ENCODE measurements around the gene DENND2A. TPM values are rescaled to one million over a fixed set of nuclear protein-coding genes. Genes with fewer than 3 reads are reported as not detected.

DENND2A gene
- total and polyA plus RNA-seq, 2 of the 4 experiments (the other 2 are of a cell fraction), result 7.5 to 10.3 TPM

DNA sequence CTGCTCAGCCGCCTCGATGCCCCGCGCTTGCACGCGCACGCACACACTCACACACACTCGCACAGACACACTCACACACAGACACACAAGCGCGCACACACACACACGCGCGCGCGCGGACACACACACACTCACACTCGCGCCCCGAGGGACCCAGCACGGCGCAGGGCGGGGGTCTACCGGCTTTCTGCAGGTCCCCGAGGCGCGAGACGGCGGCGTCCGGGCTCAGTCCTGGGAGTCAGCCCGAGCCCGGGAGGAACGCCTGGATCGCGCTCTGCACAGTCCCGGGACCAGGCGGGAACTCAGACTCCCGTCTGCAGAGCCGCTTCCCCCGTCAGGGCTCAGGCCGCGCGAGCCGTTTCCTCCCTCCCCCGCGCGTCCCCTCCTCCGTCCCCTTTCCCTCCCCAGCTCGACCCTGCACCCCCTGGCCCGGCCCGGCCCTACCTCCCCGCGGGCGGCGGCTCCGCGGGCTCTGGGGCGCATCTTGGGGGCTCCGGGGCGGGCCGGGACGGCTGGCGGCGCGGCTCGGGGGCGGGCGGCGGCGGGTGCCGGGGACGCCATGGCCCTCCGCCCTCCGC is 464 bp downstream of the DENND2A start:
- Histone ChIP-seq H3K14ac (replicated peaks; ENCODE audit: low read depth, low read length) (peak overlapping the region; percentile 50), H3K23ac (ENCODE audit: low read depth, low read length) (peak overlapping the region; percentile 90), H2AFZ (replicated peaks; ENCODE audit: low read length, poor library complexity) (peak overlapping the region; percentile 88), H3K9ac (ENCODE audit: low read depth, low read length) (peak overlapping the region; percentile 77), H3K4me1 (ENCODE audit: control insufficient read depth, insufficient read depth, low read length) (peaks cover 20% of the 10 kb centered on the region), H2BK20ac (ENCODE audit: low read depth, low read length) (peak overlapping the region; percentile 45; the same call in 1 of the 2 replicates), H3K56ac (ENCODE audit: extremely low read depth, insufficient read depth, low read length) (peak overlapping the region; percentile 85), H2BK5ac (ENCODE audit: low read depth, low read length, poor library complexity, severe bottlenecking) (peak overlapping the region; percentile 93), H3K9me3 (ENCODE audit: control insufficient read depth, insufficient read depth, low read length) (no peaks in the 10 kb centered on the region), H3K36me3 (ENCODE audit: control insufficient read depth, insufficient read depth, low read length) (peaks cover 4% of the 10 kb centered on the region; the same call in 1 of the 2 replicates), H2BK15ac (ENCODE audit: low read depth, low read length) (0 out of 3 replicates have a peak overlapping the region, but pooled peaks have one; percentile 55), H4K8ac (ENCODE audit: low read depth in 2 of 2, low read length in 2 of 2) (peak overlapping the region; percentile 75 to 83), H2AK5ac (ENCODE audit: low read depth, low read length) (peak overlapping the region; percentile 86), H3K4ac (ENCODE audit: low read depth, low read length) (peak overlapping the region; percentile 85), H3K79me1 (ENCODE audit: low read depth in 1 of 2, low read length in 2 of 2) (peaks cover 4 to 51% of the 10 kb centered on the region in 2 experiments; a peak in 3 of 4 replicates), H2BK120ac (ENCODE audit: low read depth, low read length) (peak overlapping the region; percentile 78), H3K9me1 (ENCODE audit: insufficient read depth, low read length) (peaks cover 12% of the 10 kb centered on the region; the same call in 1 of the 2 replicates), H3K4me3 (ENCODE audit: insufficient read depth, low read depth, low read length) (peak overlapping the region; percentile 85), H4K5ac (ENCODE audit: low read depth, low read length) (peak overlapping the region; percentile 85), H4K91ac (ENCODE audit: insufficient read depth, low read depth, low read length) (peak overlapping the region; percentile 84), H2AK9ac (replicated peaks; ENCODE audit: low read depth, low read length, poor library complexity) (peak overlapping the region; percentile 86), H3K18ac (ENCODE audit: low read depth, low read length) (peak overlapping the region; percentile 83), H4K20me1 (ENCODE audit: insufficient read depth, low read length) (peaks cover 18% of the 10 kb centered on the region; the same call in 1 of the 2 replicates), H3K27ac (ENCODE audit: insufficient read depth, low read length) (peak overlapping the region; percentile 92), H3K27me3 (ENCODE audit: control insufficient read depth, insufficient read depth, low read length) (no peaks in the 10 kb centered on the region), H3K4me2 (ENCODE audit: low read depth, low read length) (peak overlapping the region; percentile 90)
- peak; percentile 50 for ATAC-seq (ENCODE audit: low read depth)
- dilution Hi-C loops (cut with HindIII; ENCODE audit: low sequenced_read_pairs, unreplicated experiment), result no loop called here
- ChIA-PET CTCF (no interaction called here), POLR2A (ENCODE audit: unreplicated experiment) (interaction anchor here (0.6 to 1.0 kb wide), 5 partner anchors 12 to 138 kb away, joined by 3 to 10 read pairs (median 5); no protein-coding TSS in a partner anchor)
- TF ChIP-seq RAD21 (IDR thresholded peaks at IDR 0.05; ENCODE audit: low read length) (no peak), POLR2A (IDR thresholded peaks at IDR 0.05; ENCODE audit: low read depth, low read length) (peak; percentile 36), FOS (IDR thresholded peaks at IDR 0.05; ENCODE audit: low read depth, low read length) (no peak), MAFK (IDR thresholded peaks at IDR 0.05; ENCODE audit: low read depth, low read length) (no peak)
- TF ChIP-seq, protein P1, sequence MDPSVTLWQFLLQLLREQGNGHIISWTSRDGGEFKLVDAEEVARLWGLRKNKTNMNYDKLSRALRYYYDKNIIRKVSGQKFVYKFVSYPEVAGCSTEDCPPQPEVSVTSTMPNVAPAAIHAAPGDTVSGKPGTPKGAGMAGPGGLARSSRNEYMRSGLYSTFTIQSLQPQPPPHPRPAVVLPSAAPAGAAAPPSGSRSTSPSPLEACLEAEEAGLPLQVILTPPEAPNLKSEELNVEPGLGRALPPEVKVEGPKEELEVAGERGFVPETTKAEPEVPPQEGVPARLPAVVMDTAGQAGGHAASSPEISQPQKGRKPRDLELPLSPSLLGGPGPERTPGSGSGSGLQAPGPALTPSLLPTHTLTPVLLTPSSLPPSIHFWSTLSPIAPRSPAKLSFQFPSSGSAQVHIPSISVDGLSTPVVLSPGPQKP (IDR thresholded peaks at IDR 0.05; ENCODE audit: borderline replicate concordance, low read depth, low read length), result no peak
- intact Hi-C loops (cut with micrococcal nuclease), result no loop called here
- in situ Hi-C loops (cut with MboI; ENCODE audit: low sequenced_read_pairs), result no loop called here
- peak; percentile 50 for DNase-seq
- WGBS, 2 experiments (ENCODE audit: extremely low coverage in 2 of 2, insufficient read length in 1 of 2), result 1% methylated on average over 29 of the region's 74 CpGs; no CpG with 5 or more reads in 1 of the 2 experiments
- no TSS peak for BruUV-seq (replicated peaks)

Data from IMR-90 (cell line).